GM23248 (cell line): ENCODE measurements around the gene HEPHL1.

Source experiments
- EZH2 ChIP-seq: fragments of 200-600 bp; sonication (generic); IDR thresholded peaks from 2 replicates; pipeline ENCODE4 v1.6.1; 2018; ENCODE audit warnings: antibody characterized with exemption, mild to moderate bottlenecking; ENCODE audit not compliant: insufficient read depth, poor library complexity, severe bottlenecking
- EZH2phosphoT487 ChIP-seq: fragments of 200-600 bp; sonication (generic); IDR thresholded peaks from 2 replicates; pipeline ENCODE4 v1.6.1; 2018; ENCODE audit warnings: antibody characterized with exemption, moderate library complexity, mild to moderate bottlenecking, low read depth; ENCODE audit not compliant: insufficient read depth

GRCh38 chr11:93984936-93985335, 36.2 kb upstream of the HEPHL1 start:
- TF ChIP-seq EZH2 = no peak
- no peak for TF ChIP-seq EZH2phosphoT487
